Psoas muscle (tissue), 8 donors: ENCODE data around the gene KIRREL1. TPM values are rescaled to one million over a fixed set of nuclear protein-coding genes. Genes with fewer than 3 reads are reported as not detected.

ENCODE experiments used
- ATAC-seq, 4 donors: fragments of 200-7000 bp; cut with Tn5 transposase; one replicate each; pipeline ENCODE4 v1.9.1; 2020; ENCODE audit warnings: moderate library complexity in 3 of 4, mild to moderate bottlenecking in 2 of 4
- DNase-seq, 2 donors: peaks; one replicate each; pipeline ENCODE4 v3.0.0-alpha.2; 2020
- H3K27ac ChIP-seq: fragments of 200-600 bp; one replicate; pipeline ENCODE4 v1.8.0; 2022
- H3K27me3 ChIP-seq, 3 donors: fragments of 200-600 bp in 1 of 3; one replicate each; pipeline versions ENCODE4 v1.6.1 to v1.8.0; 2013 to 2022; ENCODE audit warnings: low read length in 2 of 3, mild to moderate bottlenecking in 2 of 3, moderate library complexity in 1 of 3; ENCODE audit not compliant: insufficient read depth in 3 of 3
- H3K36me3 ChIP-seq, 2 donors: fragments of 200-600 bp in 1 of 2; one replicate each; pipeline versions ENCODE4 v1.6.1 to v1.8.0; 2013 to 2022; ENCODE audit warnings: low read depth in 1 of 2, mild to moderate bottlenecking in 1 of 2, moderate library complexity in 1 of 2; ENCODE audit not compliant: insufficient read depth in 1 of 2
- H3K4me1 ChIP-seq: fragments of 200-600 bp; one replicate; pipeline ENCODE4 v1.8.0; 2022
- H3K4me3 ChIP-seq: fragments of 200-600 bp; one replicate; pipeline ENCODE4 v1.8.0; 2022; ENCODE audit warnings: mild to moderate bottlenecking
- H3K9me3 ChIP-seq: fragments of 200-600 bp; one replicate; pipeline ENCODE4 v1.8.0; 2022
- WGBS, 3 donors: extraction: QIAGEN DNeasy Blood & Tissue Kit; methylation state at CpG; one replicate each; pipeline versions ENCODE4 v1.1.6 to v1.1.7; 2013; 5-methylcytosine and 5-hydroxymethylcytosine counted together
- intact Hi-C, 2 donors: fragments of 100-400 bp; cut with DNase I; formaldehyde crosslinking; loops; one replicate each; pipeline versions ENCODE4 v1.11.0 to v1.14.2; 2022
- polyA plus RNA-seq, 3 donors: library from polyadenylated mRNA; stranded (reverse); fragments of 200-250 nt; gene quantifications; one replicate each; pipeline ENCODE4 v1.2.3, GENCODE V29; 2013
- total RNA-seq, 4 donors: library from RNA; stranded (reverse); fragmentation: NEBNext Ultra II Directional in 2 of 4; extraction: Animal tissue kit (Norgen Biotek cat#: 25700) in 2 of 4; gene quantifications; one replicate each; pipeline versions ENCODE4 v1.2.1 to v1.2.4, GENCODE V29; 2021 to 2023
- TF ChIP-seq, protein P1 (sequence below): fragments of 200-600 bp; IDR thresholded peaks from one replicate; pipeline ENCODE4 v1.8.0; 2022; ENCODE audit warnings: antibody characterized with exemption
- donor health status: healthy with polysubstance abuse.
- donor health status: DM: no; HTN: no; CAD: no; lungs with moderate emphysema.
- donor health status: Bipolar disorder and iron deficiency.
- donor health status: healthy.
- donor health status: DM: yes; HTN: yes; CAD: no.
- donor health status: DM: no; HTN: no; CAD: no.
- donor health status: DM: no; HTN: no; CAD: no.
- donor health status: DM: yes; HTN: yes; CAD: no.

Gene KIRREL1
- total and polyA plus RNA-seq, 7 donors, result 1.3 to 7.6 (median 4.3) TPM

DNA sequence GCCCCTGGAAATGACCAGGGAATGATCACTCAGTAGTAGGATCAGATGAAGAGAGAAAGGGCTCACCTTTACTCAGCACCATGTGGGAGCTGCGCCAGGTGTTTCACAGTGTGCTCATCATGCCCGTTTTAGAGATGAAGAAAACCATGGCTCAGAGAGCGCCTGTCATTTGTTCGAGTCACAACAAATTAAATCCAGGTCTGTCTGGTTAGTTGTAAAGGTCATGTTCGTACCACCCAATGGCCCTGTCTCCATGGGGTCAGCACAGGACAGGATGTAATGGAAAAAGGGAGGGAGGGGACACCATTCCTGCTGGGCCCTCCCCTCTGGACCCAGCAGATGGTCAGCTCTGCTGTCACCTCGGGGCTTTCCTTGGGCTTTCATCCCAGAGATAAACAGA, 15.2 kb downstream of the KIRREL1 start:
- intact Hi-C loops, result no loop called here
- 49 to 62% (median 50%) methylated on average over 6 of the region's 6 CpGs for WGBS, 3 donors
- peaks cover 10% of the 10 kb centered on the region for H3K4me1 ChIP-seq
- peak in 1 of 2 donors; percentile 27 for DNase-seq
- peak overlapping the region; percentile 50 for H3K27ac ChIP-seq
- no peak overlapping the region for H3K4me3 ChIP-seq
- H3K9me3 ChIP-seq, result no peaks in the 10 kb centered on the region
- no peak for ATAC-seq
- no peaks in the 10 kb centered on the region for H3K36me3 ChIP-seq
- TF ChIP-seq, protein P1, sequence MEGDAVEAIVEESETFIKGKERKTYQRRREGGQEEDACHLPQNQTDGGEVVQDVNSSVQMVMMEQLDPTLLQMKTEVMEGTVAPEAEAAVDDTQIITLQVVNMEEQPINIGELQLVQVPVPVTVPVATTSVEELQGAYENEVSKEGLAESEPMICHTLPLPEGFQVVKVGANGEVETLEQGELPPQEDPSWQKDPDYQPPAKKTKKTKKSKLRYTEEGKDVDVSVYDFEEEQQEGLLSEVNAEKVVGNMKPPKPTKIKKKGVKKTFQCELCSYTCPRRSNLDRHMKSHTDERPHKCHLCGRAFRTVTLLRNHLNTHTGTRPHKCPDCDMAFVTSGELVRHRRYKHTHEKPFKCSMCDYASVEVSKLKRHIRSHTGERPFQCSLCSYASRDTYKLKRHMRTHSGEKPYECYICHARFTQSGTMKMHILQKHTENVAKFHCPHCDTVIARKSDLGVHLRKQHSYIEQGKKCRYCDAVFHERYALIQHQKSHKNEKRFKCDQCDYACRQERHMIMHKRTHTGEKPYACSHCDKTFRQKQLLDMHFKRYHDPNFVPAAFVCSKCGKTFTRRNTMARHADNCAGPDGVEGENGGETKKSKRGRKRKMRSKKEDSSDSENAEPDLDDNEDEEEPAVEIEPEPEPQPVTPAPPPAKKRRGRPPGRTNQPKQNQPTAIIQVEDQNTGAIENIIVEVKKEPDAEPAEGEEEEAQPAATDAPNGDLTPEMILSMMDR, result no peak
- H3K27me3 ChIP-seq, result peaks cover 0 to 6% (median 0%) of the 10 kb centered on the region in 3 donors

DNA sequence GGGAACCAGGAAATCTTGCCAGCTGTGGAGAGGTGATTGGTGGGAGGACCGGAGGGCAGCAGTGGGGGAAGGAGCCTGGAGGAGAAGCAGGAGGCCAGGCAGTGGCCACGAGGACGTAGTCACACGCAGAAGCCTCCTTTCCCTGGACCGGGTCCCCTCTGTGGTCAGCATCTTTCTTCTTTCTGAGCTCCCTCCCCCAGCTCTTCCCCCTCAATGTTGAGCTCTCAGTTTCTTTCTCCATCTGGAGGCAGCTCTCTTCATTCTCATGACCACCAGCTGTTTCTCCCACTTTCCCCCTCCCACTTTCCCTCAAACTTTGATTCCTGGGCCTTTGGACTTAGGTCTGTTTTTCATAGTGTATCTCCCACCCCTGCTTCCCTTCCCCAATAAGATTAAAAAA, 18.3 kb downstream of the KIRREL1 start:
- peaks cover 0 to 6% (median 0%) of the 10 kb centered on the region in 3 donors for H3K27me3 ChIP-seq
- H3K4me1 ChIP-seq, result peaks cover 10% of the 10 kb centered on the region
- intact Hi-C loops, result no loop called here
- 42 to 57% (median 47%) methylated on average over 2 to 5 of the region's 5 CpGs for WGBS, 3 donors
- H3K27ac ChIP-seq, result peak overlapping the region; percentile 72
- DNase-seq (no peak), ATAC-seq (no peak)
- no peaks in the 10 kb centered on the region for H3K9me3 ChIP-seq
- peak overlapping the region; percentile 18 for H3K4me3 ChIP-seq
- TF ChIP-seq, protein P1, result no peak
- H3K36me3 ChIP-seq, result no peaks in the 10 kb centered on the region

DNA sequence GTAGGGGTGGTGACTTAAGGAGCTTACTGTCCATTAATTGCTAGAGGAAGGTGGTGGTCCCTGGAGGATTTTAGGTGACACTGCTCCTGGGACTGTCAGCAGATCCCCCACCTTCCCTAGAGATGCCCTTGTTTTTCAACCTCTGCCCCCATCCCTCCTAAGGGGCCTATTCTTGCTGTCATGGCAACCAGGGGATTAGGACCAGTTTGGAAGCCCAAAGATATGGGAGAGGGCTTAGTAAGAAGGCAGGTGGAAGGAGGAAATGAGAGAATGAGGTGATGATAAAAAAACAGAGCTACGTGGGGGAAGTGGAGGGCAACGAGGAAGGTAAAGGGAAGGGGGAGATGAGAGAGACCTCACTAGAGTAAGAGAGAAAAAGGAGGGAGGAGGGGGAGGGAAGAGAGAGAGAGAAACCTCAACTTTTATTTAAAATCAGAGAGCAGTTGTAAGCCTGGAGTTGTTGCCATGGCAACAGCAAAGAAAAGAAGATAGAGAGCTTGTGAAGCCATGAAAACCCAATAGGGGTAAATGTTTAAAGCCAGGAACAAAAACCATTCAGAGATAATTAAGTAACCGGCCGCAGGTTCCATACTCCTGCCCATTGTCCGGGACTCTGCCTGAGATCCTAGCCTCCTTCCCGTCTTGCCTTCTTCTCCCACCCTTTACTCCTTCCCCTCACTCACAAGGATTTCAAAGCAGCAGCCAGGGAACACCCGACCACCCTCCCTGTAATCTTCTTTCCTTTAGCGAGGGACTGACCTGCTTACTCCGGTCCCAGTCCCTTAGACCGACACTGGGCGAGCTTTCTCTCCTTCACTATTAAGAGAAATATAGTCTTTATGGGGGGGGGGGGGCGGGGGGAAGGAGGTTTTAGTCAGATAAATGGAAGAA, 20.6 kb downstream of the KIRREL1 start:
- TF ChIP-seq, protein P1, result no peak
- Histone ChIP-seq H3K27me3 (peaks cover 0 to 10% (median 0%) of the 10 kb centered on the region in 3 donors), H3K4me3 (no peak overlapping the region), H3K4me1 (peaks cover 13% of the 10 kb centered on the region), H3K27ac (no peak overlapping the region), H3K36me3 (no peaks in the 10 kb centered on the region), H3K9me3 (no peaks in the 10 kb centered on the region)
- no peak for DNase-seq
- WGBS, 3 donors, result 71 to 78% (median 74%) methylated on average over 12 of the region's 12 CpGs
- no peak for ATAC-seq
- intact Hi-C loops, result no loop called here

DNA sequence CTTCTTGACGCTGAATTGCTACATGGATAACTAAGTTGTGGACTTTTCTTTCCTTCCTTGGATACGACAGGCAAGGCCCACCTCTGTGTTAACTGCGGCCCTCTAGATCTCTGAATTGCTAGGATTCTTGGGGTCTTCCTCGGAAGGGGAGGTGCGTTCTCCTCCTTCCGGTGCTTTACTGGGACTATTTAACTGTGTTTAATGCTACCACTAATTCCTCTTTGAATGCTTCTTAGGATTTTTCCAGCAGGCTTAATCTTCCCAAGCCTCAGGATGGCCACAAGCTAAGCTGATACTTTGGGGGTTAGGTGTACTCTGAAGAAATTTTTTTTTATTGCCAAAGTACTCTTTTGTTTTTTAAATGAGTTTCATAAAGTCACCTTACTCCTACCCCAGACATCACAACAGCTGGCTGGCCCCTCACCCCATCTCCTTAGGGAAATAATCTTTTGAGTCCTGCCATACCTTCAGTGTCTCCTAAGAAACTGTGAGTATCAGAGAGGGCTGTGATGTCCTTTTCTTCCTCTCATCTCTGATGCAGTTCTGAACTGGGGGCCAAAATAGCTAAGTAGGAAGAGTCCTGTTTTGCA, 21.4 kb downstream of the KIRREL1 start:
- peaks cover 6% of the 10 kb centered on the region for H3K4me1 ChIP-seq

More for the DNA sequence above, 21.4 kb downstream of the KIRREL1 start:
- ATAC-seq (no peak), DNase-seq (no peak)
- no peak overlapping the region for H3K4me3 ChIP-seq
- peaks cover 0 to 10% (median 0%) of the 10 kb centered on the region in 3 donors for H3K27me3 ChIP-seq
- H3K27ac ChIP-seq, result no peak overlapping the region
- intact Hi-C loops, result no loop called here
- H3K36me3 ChIP-seq, result no peaks in the 10 kb centered on the region
- H3K9me3 ChIP-seq, result no peaks in the 10 kb centered on the region
- WGBS, 3 donors, result 62 to 80% (median 73%) methylated on average over 6 of the region's 6 CpGs
- TF ChIP-seq, protein P1, result no peak
